Ovary (tissue), 3 donors: ENCODE results near the gene MRO.

ENCODE experiments used
- CTCF ChIP-seq, 3 donors: fragments of 450-650 bp in 2 of 3; fragments of 200-600 bp in 1 of 3; IDR thresholded peaks; one replicate each; pipeline versions ENCODE4 v1.5.1 to v1.8.0; 2016 to 2022; ENCODE audit warnings: antibody characterized with exemption in 3 of 3, mild to moderate bottlenecking in 1 of 3
- EP300 ChIP-seq: sonication (generic); formaldehyde crosslinking; IDR thresholded peaks from one replicate; pipeline ENCODE4 v1.6.1; 2017; ENCODE audit warnings: antibody characterized with exemption
- POLR2A ChIP-seq: fragments of 450-650 bp; IDR thresholded peaks from one replicate; pipeline ENCODE4 v1.6.1; 2017; ENCODE audit warnings: antibody characterized with exemption, mild to moderate bottlenecking, moderate library complexity
- donor health status: DM: no; HTN: no; CAD: no.

- TF ChIP-seq CTCF (IDR thresholded peaks at IDR 0.05) (no peak), POLR2A (no peak), EP300 (no peak)
Observed at GRCh38 chr18:50788284-50788683, 31.5 kb downstream of the MRO start.
